Loucy (cell line): ENCODE data around the gene HOXA3.

Experiments
- CTCF ChIP-seq: fragments of 200-600 bp; sonication (generic); conservative IDR thresholded peaks from 2 replicates; pipeline ENCODE4 v1.5.1; 2014; ENCODE audit warnings: mild to moderate bottlenecking, antibody characterized with exemption, low read length
- EZH2phosphoT487 ChIP-seq: fragments of 200-600 bp; IDR thresholded peaks from 2 replicates; pipeline ENCODE4 v1.6.1; 2018; ENCODE audit warnings: antibody characterized with exemption, mild to moderate bottlenecking, moderate library complexity, borderline replicate concordance

DNA sequence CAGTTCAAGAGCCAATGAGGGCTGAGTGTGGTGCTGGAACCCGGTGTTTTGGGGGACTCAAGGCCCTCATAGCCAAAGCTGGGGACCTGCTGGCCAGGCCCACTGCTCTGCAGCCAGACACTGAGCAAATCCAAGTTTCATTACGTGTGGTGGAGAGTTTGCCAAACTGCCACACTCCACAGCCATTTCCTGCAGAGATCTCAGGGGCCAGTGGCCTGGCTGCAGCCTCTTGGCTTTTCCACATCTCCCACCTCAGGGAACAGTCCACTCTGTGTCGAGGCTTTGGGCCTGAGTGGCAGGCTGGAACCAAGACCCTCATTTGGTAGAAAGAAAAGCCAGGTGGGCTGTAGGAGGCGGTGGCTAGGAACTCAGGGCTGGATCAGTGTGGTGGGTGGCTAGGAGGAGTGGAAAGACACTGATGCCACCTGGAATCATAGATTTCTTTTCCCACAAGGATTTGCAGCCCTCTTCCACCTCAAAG lies 29.5 kb upstream of the HOXA3 start:
- no peak for TF ChIP-seq CTCF
- TF ChIP-seq EZH2phosphoT487: no peak
